Fibroblast of gingiva (primary cell): ENCODE measurements around the gene BSN.
"Not testable (repeated sequence)": the region's sequence is repeated elsewhere in the genome, so short reads cannot be mapped to it uniquely, and the experiment has no call there.

Experiments
- DNase-seq: peaks from one replicate; pipeline ENCODE4 v3.0.0-alpha.2; 2011; ENCODE audit warnings: low read depth

BSN gene

DNA sequence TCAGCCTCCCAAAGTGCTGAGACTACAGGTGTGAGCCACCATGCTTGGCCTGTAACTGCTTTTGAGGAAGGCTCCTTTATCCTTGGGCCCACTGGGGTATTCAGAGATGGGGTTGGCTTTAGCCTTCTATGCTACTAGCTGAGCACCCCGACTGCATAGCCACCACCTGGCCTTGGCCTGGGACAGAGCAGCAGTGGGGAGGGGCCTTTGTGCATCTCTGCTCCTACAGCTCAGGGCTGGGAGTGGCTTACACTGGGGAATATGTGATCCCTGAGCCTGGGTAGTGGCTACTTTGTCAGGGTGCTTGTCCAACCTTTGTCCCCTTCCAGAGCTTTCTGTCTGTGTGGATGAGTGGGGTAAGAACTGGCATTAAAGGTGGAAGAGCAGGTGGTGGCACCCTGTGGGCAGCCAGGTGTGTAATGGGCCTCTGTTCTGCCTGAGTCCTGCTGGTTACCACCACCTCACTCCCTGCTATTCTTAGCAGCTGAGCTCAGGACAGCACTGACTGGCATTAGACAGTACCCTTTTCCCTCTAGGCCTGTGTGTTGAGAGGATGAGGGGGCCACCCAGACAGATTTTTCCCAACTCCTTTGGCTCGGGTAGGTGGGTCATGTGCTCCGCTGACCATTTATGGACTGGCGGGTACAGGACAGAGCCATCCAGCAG is 141.2 kb downstream of the BSN start:
- DNase-seq = not testable (repeated sequence)

DNA sequence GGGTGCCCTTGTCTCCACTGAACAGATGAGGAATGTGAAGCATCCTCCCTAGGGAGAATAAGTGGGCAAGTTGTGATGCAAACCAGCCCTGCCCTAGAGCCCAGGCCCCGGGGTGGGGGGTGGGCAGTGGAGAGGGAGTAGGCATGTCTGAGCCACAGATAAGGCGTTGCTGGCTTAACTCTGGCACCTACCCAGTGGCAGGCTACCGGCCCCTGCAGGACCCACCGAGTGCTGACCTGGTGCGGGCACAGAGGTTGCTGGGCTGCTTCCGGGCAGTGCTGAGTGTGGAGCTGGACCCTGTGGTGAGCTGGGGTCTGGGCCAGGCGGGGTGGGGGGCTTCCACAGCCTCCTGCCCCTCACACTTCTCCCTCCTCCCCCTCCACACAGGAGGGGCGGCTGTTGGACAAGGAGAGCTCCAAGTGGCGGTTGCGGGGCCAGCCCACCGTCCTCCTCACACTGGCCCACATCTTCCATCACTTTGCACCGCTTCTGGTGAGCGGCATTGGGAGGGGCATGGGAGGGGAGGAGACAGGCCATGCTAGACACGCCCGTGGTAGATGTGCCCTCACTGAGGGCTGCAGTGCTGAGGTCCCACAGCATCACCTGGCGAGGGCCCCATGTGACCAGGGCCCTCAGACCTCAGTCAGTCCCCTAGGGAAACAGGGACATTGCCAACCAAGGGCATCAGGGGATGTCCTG is 145.2 kb downstream of the BSN start:
- peak; percentile 55 for DNase-seq

DNA sequence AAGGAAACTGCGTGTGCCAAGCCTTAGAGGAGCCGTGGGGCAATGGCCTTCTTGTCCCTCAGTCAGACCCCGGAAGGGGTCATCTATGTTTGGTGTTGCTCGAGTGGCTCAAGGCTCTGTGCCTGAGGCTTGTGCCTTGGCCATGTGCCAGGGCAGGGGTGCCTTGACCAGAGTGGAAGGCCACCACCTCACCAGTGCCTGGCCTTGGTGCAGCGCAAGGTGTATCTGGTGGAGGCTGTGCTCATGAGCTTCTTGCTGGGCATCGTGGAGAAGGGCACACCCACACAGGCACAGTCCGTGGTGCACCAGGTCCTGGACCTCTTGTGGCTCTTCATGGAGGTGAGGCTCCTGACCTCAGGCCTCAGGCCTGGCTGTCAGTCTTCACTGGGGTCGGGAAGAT is 145.7 kb downstream of the BSN start:
- DNase-seq = no peak

DNA sequence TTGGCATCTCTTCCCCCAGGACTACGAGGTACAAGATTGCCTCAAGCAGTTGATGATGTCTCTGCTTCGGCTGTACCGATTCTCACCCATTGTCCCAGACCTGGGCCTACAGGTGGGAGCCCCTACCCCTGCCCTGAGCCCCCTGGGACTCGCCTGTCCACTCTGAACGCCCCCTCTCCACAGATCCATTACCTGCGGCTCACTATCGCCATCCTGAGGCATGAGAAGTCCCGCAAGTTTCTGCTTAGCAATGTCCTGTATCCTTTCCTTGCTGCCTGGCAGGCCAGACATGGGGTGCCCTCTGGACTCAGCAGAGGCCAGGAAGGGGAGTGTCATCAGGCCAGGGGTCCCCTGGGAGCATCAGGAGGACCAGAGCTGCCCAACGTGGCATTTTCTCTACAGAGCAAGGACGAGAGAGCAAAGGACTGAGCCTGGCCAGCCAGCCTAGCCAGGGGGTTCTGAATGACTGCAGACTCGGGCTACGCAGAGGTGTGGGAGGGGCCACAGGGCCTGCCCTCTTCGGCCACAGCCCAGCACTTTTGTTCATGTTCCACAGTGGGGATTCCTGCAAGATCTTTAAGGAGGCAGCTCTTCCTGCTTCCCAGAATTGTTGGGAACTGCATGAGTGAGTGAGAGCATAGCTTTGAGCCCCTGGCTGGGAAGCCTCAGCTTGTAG is 146.3 kb downstream of the BSN start:
- no peak for DNase-seq

DNA sequence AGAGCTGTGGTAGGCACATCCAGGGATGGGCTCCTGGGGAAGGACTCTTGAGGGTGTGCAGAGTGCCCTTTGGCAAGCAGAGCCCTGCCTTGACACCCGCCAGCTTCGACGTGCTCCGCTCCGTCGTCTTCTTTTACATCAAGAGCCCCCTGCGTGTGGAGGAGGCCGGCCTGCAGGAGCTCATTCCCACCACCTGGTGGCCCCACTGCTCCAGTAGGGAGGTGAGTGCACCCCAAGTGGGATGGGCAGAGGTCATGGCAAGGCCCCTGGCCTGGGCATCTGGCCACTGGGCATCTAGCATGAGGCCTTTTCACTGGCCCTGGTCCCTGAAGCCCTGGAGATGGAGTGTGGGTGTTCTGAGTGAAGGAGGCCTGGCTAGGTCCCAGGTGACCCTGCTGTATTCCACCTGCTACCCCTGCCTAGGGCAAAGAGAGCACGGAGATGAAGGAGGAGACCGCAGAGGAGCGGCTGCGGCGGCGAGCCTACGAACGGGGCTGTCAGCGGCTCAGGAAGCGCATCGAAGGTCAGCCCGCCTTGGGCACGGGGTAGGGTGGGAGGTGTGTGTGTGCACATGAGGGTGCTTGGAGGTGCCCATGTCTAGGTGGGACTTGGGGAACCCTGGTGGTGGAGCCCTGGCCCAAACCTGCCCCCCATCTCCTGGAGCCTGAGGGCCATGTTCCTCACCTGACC is 147.3 kb downstream of the BSN start:
- DNase-seq = no peak

DNA sequence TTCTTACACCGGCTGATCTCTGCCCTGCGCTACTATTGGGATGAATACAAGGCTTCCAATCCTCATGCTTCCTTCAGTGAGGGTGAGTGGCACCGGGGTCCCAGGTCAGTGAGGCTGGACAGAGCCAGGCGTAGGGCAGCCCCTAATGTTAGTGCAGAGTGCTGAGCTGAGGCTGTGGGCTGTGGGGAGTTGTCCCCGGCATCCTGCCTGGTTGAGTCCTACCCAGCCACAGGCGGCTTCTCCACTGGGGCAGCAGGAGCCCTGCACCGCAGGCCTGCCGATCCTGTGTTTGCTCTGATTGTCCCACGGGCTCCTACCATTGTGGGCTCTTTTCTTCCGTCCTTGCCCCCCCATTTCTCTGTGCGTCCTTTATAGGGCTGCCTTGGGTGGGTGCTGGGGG is 148.4 kb downstream of the BSN start:
- DNase-seq = no peak

DNA sequence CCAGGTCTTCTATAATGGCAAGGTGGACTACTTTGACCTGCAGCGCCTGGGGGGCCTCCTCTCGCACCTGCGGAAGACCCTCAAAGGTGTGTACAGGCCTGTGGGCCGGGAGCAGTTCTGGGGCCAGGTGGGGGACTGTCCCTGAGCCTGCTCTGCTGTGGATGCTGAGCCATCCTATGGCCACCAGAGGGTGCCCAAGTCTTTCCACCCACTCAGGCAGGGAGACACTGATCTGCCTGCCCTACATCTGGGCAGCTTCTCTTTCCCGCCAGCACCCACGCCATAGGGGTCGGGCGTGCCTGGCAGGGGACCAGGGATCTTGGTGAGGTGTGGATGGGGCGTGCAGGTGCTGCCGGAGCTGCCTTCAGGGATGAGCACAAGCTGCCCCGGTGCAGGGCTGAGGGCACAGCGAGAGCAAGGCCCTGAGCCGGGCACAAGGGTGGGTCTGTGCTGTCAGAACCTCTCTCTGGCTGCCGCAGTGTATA is 149.2 kb downstream of the BSN start:
- peak; percentile 49 for DNase-seq

DNA sequence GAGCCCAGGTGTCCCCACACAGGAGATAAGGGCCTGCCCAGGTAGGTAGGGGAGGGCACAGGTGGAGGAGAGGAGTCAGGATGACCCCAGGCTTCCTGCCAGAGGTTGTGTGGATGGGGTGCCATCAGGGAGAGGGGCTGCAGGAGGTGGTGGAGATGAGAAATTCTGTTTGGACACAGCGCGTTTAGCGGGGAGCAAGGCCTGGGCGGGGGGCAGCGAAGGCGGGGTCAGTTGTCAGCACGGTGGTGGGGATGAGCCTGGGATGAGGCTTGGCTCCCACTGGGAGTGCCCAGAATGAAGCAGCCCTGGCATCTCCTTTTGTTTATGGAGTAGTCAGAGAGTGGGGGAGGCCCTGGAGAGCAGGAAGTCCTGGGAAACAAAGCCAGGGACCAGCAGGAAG is 149.7 kb downstream of the BSN start:
- no peak for DNase-seq

DNA sequence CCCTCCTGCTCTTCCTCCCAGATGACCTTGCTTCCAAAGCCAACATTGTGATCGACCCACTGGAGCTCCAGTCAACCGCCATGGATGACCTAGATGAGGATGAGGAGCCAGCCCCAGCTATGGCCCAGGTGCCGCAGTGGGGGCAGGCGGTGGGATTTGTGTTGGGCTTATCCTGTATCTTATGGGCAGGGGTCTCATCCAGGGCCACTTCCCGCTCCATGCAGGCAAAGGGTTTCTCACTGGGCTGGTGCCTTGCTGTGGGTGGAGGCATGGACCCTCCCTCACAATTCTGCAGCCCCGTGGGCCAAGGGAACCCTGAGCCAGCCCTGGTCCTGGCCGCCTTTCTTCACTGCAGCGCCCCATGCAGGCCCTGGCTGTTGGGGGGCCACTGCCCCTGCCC is 150.4 kb downstream of the BSN start:
- DNase-seq = no peak

DNA sequence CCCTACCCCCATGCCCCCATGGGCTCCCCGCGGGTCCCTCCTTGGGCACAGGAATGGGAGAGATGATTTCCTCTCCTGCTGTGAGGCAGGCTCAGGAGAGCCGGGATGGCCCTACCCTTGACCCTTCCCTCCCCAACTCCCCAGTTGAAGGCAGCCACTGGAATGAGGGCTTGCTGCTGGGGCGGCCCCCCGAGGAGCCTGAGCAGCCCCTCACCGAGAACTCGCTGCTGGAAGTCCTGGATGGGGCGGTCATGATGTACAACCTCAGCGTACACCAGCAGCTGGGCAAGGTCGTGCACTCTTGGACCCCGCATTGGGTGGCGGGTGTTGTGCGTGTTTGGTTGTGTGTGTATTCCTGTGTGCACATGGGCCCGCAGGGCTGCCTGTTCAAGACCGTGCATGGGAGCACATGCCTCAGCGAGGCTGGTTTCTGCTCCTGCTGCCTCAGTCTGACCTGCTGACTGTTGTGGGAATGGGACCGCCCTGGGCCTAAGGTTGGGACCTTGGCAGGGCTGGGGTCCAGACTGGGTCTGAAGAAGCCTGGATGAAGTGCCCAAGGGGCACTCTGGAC is 151.2 kb downstream of the BSN start:
- no peak for DNase-seq

DNA sequence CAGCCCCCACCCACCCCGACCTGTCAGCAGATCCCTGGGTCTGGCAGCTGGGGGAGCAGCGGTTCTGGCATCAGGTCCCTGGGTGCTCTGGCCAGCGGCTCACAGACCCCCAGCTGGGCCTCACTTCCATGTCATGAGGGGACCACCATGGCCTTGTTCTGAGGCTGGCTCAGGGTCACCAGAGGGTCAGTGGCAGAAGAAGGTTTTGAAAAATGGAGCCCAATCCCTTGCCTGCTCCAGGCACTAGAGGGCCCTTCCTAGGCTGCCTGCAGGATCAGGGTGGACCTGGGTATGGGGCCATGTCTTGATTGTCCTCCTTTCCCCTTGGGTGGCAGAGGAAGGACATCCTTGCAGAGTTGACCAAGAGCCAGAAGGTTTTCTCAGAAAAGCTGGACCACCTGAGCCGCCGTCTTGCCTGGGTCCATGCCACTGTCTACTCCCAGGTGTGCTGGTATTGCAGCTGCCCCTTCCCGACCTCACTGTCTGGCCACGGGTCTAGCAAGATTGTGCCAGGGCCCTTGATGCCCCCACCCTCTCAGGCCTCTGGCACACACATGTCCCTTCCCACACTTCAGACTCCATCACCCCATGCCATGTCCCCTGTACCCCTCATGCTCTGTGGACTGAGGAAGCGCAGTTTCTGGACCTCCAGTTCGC is 152.3 kb downstream of the BSN start:
- DNase-seq = no peak

DNA sequence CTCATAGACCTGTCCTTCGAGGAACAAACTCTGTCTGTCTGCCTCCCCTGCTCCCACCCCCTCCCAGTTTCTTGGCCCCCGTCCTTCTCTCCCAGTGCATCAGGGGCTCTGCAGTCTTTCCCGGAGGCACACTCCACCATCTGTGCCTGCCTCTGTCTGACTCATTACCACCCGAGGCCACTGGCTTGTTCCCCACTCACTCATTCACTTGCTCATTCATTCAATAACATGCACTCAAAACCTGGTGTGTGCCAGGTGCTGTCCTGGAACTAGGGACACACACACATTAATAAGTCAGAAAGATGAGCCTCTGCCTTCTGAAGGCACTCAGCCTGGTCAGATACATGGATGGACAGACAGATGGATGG is 152.8 kb downstream of the BSN start:
- DNase-seq = no peak

DNA sequence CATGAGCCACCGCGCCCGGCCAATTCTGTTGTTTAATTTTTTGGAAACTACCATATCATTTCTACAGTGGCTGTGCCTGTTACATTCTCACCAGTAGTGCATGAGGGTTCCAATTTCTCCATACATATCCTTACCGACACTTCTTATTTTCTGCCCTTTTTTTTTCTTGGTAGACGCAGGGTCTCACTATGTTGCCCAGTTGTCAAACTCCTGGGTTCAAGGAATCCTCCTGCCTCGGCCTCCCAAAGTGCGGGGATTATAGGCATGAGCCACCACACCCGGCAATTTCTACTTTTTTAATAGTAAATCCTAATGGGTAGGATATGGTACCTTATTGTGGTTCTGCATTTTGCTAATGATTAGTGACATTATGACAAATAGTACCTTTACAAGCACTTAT is 155.6 kb downstream of the BSN start:
- DNase-seq = no peak

DNA sequence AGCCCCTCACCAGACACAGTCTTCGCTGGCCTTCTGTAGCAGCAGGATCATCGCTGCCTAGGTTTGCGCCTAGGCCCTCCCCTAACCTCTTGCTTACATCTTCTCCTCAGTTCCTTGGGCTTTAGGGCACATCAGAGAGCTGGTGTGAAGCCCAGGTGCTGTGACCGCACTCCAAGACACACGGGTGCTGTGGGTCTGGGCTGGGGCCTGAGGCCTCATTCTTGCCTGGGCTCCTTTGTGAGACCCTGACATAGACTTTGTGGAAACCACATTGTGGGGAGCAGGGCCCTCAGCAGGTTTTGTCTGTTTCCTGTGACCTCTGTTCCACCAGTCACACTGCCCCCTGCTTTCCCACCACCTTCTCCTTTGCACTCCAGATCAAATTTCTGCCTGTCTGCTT is 157.2 kb downstream of the BSN start:
- DNase-seq = no peak

DNA sequence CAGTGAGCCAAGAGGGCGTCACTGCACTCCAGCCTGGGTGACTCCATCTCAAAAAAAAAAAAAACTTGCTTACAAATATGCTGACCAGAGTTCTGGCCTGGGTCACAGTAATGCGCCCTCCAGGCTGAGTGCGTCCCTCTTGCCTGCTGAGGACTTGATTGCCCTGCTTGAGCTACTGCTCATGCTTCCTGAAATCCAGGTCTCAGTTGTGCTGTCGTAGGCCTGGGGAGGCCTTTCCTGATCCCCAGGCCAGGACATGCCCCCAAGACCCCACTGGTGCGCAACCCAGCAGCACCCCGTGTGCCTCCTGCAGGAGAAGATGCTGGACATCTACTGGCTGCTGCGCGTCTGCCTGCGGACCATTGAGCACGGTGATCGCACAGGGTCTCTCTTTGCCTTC is 157.9 kb downstream of the BSN start:
- no peak for DNase-seq

DNA sequence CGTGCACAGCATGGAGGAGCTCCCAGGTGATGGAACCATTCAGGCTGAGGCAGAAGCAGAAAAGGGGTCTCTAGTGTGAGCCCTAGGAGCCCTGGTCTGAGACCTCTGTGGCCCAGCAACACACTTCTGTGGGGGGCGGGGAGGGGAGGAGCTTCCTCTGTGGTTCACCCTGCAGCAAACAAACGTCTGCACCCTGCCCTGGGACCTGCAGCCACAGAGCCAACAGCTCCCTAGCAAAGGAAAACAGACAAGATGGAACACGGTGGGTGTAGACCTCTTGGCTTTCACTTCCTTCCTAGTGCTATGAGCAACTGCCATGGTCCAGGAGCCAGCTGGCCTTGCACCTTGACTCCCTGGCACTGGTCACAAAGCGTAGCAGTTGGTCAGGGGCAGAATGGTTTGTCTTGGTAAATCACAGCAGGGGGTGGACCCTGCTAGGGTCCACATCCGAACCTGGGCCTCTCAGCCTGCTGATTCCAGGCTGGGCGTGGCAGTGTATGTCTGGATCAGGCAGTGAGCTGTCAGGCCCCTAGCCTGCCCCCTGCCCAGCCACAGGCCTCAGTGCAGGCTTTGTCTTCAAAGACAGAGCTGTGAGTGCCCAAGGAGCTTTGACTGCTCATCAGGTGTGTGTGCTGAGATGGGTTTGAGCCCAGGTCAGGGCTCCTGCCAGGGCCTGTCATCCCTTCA is 158.5 kb downstream of the BSN start:
- no peak for DNase-seq

DNA sequence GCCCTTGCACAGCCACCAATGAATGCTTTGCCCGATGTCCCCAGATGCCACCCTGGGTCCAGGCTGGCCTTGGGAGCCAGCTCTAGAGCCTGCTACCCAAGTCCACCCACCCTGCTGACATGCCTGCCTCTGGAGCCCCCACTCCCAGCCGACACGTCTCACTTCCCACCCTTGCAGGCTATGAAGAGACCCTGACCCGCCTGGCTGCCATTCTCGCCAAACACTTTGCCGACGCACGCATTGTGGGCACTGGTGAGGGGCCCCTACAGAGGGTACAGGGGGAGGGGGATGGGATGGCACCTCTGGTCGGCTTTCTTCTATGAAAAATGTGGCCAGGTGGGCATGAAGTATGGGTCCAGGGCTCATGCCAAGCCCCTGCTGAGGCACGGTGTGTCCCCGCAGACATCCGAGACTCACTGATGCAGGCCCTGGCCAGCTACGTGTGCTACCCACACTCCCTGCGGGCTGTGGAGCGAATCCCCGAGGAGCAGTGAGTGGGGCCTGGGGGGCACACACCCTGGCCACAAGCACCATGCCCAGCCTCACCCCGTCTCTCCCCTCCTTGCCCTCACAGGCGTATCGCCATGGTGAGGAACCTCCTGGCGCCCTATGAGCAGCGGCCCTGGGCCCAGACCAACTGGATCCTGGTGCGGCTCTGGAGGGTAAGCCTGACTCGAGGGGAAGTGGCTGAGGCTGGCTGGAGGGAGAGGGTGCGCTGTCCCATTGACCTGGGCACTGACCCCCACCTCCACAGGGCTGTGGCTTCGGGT is 159.2 kb downstream of the BSN start:
- DNase-seq = no peak

DNA sequence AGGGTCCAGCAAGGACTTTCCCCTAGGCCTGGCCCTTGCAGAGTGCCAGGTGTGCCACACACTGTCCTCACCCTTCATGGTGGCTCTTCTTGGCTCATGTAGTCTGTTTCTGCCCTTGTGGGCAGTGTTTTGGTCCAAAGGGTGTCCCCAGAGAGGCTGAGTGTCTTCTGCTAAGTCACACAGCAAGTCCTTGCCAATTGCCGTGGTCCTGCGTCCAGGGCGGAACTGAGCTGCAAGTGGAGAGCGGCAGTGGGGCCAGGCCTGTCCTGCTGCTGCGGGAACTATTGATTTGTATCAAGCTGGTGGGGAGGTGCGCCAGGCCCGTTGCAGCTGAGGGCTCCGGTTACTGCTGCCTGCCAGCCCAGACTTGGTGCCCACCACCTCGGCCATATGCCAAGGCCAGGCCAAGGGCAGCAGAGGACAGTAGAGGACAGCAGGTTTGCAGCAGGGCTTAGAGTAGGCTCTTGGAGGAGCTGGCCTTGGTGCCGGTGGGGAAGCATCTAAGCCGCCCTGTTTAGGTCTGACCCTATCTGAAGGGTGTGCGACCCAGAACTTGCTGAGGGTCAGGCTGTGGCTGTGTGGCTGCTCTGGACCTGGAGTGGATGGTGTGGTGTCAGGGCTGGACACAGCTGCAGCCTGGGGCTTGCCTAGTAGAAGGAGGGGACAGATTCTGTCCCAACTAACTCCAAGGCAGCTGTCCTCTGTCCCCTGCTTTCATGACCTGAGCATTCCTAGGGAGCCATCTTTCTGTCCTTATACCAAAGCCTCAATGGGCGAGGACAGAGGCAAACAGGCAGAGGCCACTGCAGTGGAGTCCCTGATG is 160.7 kb downstream of the BSN start:
- DNase-seq = no peak

DNA sequence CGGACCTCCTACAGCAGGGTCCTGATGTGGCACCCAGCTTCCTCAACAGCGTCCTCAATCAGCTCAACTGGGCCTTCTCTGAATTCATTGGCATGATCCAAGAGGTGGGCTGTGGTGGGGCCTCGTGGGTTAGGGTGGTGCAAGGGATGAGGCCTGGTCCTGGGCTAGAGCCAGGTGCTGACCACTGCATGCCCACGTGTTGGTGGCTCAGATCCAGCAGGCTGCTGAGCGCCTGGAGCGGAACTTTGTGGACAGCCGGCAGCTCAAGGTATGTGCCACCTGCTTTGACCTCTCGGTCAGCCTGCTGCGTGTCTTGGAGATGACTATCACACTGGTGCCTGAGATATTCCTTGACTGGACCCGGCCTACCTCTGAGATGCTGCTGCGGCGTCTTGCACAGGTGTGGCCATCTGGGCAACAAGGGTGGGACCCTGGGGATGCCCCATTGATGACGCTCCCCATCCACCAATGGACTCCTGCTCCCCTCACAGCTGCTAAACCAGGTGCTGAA is 161.4 kb downstream of the BSN start:
- DNase-seq = no peak
